Adrenal gland (tissue), 12 donors: ENCODE measurements around the gene ADSL. TPM values are rescaled to one million over a fixed set of nuclear protein-coding genes. Genes with fewer than 3 reads are reported as not detected.
A peak's percentile ranks its signal among the peaks of the same experiment; 100 is the strongest.
"Not testable (repeated sequence)": the region's sequence is repeated elsewhere in the genome, so short reads cannot be mapped to it uniquely, and the experiment has no call there.

Source experiments
- DNase-seq, 7 donors: peaks; one replicate each; pipeline ENCODE4 v3.0.0-alpha.2; 2019 to 2020
- H3K27ac ChIP-seq, 5 donors: fragments of 200-600 bp; sonication (generic) in 4 of 5; 1 replicate in 3 of 5; 2 replicates in 2 of 5; pipeline versions ENCODE4 v1.5.1 to v1.8.0; 2016 to 2020; ENCODE audit warnings: mild to moderate bottlenecking in 1 of 5
- H3K27me3 ChIP-seq: fragments of 200-600 bp; 2 replicates; pipeline ENCODE4 v1.8.0; 2021
- H3K36me3 ChIP-seq, 2 donors: fragments of 200-600 bp; replicated peaks in 1 of 2; 1 replicate in 1 of 2; 2 replicates in 1 of 2; pipeline versions ENCODE4 v1.5.1 to v1.8.0; 2018 to 2022
- H3K4me1 ChIP-seq, 2 donors: fragments of 200-600 bp; replicated peaks in 1 of 2; 1 replicate in 1 of 2; 2 replicates in 1 of 2; pipeline versions ENCODE4 v1.5.1 to v1.8.0; 2018 to 2021
- H3K4me3 ChIP-seq, 4 donors: fragments of 200-600 bp; sonication (generic) in 3 of 4; one replicate each; pipeline ENCODE4 v1.5.1; 2016 to 2018
- H3K9me3 ChIP-seq, 3 donors: fragments of 200-600 bp; sonication (generic) in 1 of 3; replicated peaks in 1 of 3; 1 replicate in 2 of 3; 2 replicates in 1 of 3; pipeline versions ENCODE4 v1.5.1 to v1.8.0; 2016 to 2021
- POLR2A ChIP-seq, 2 donors: fragments of 450-650 bp; IDR thresholded peaks; one replicate each; pipeline ENCODE4 v1.6.1; 2017; ENCODE audit warnings: antibody characterized with exemption in 2 of 2, mild to moderate bottlenecking in 2 of 2, moderate library complexity in 1 of 2
- whole genome bisulfite sequencing, 4 donors: extraction: QIAGEN DNeasy Blood & Tissue Kit in 2 of 4; methylation state at CpG; one replicate each; pipeline versions ENCODE4 v1.1.5 to v1.1.7; 2013 to 2017; 5-methylcytosine and 5-hydroxymethylcytosine counted together
- intact Hi-C, 2 donors: fragments of 100-400 bp; cut with DNase I; formaldehyde crosslinking; loops; one replicate each; pipeline versions ENCODE4 v1.14.1 to v1.15.0; 2022 to 2023
- polyA plus RNA-seq, 3 donors: library from polyadenylated mRNA; stranded (reverse); fragments of 200-250 nt in 2 of 3; fragments of 350-450 nt in 1 of 3; fragmentation: Illumina TruSeq in 1 of 3; extraction: RNeasy Lipid Tissue Mini Kit (QIAGEN cat#74804) in 1 of 3; gene quantifications; one replicate each; pipeline ENCODE4 v1.2.3, GENCODE V29; 2013 to 2014
- total RNA-seq, 9 donors: library from RNA; depleted of rRNA in 4 of 9; stranded (reverse); fragments of >200 nt in 4 of 9; fragments of 120-200 nt in 1 of 9; fragmentation: NEBNext Ultra II Directional in 1 of 9; extraction: Animal tissue kit (Norgen Biotek cat#: 25700) in 1 of 9; gene quantifications; one replicate each; pipeline versions ENCODE4 v1.1.0 to v1.2.4, GENCODE V29; 2013 to 2023
- TF ChIP-seq, protein P1 (sequence below), 6 experiments: fragments of 450-650 bp in 4 of 6; fragments of 200-600 bp in 2 of 6; sonication (generic) in 1 of 6; IDR thresholded peaks; 1 replicate in 5 of 6; 2 replicates in 1 of 6; pipeline versions ENCODE4 v1.5.1 to v1.8.0; 2016 to 2021; ENCODE audit warnings: antibody characterized with exemption in 6 of 6, mild to moderate bottlenecking in 2 of 6, moderate library complexity in 1 of 6
- donor health status: healthy with polysubstance abuse.
- donor health status: Bipolar disorder and iron deficiency.
- donor health status: DM: yes; HTN: yes; CAD: no.
- donor health status: DM: no; HTN: no; CAD: no.
- donor health status: DM: no; HTN: no; CAD: no.
- donor health status: DM: yes; HTN: yes; CAD: no.

ADSL gene
- total and polyA plus RNA-seq, 12 donors, result 26.8 to 107 (median 57.5) TPM

DNA sequence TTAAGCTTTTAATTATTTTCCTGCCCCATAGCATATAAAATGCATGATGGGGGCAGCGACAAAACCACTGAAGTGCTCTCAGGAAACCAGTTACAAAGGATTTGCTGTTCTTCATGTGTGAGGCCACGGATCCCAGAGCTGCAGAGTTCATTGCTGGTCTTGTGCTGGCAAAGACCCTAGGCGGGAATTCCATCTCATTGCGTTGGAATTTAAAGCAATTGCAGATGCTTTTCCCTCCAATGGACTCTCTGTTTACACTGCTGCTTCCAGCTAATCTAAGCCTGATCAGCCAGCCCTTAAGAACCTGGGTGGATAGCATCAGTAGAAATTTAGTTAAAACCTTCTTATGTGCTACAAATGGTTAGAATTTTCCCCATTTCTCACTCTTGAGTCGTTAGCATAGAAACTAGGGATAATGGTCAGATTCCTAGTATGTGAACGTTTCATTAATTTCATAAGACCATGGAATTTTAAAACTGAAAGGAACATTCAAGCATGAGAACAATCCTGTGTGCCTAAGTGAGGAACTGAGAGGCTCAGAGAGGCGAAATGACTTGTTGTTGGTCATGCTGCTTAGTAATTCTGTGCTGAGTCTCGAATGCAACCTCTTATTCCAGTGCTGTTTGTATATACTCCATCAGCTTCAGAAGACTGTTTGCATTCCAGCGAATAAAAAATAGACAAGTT, 36.1 kb upstream of the ADSL start:
- no peak overlapping the region for H3K4me3 ChIP-seq
- DNase-seq, result no peak
- H3K9me3 ChIP-seq, result no peaks in the 10 kb centered on the region
- no peaks in the 10 kb centered on the region for H3K27me3 ChIP-seq
- peak overlapping the region in 1 of 5 donors; percentile 37 for H3K27ac ChIP-seq
- no peak for TF ChIP-seq POLR2A (IDR thresholded peaks at IDR 0.05)
- TF ChIP-seq, protein P1, sequence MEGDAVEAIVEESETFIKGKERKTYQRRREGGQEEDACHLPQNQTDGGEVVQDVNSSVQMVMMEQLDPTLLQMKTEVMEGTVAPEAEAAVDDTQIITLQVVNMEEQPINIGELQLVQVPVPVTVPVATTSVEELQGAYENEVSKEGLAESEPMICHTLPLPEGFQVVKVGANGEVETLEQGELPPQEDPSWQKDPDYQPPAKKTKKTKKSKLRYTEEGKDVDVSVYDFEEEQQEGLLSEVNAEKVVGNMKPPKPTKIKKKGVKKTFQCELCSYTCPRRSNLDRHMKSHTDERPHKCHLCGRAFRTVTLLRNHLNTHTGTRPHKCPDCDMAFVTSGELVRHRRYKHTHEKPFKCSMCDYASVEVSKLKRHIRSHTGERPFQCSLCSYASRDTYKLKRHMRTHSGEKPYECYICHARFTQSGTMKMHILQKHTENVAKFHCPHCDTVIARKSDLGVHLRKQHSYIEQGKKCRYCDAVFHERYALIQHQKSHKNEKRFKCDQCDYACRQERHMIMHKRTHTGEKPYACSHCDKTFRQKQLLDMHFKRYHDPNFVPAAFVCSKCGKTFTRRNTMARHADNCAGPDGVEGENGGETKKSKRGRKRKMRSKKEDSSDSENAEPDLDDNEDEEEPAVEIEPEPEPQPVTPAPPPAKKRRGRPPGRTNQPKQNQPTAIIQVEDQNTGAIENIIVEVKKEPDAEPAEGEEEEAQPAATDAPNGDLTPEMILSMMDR (IDR thresholded peaks at IDR 0.05), result no peak
- peaks cover 0 to 6% of the 10 kb centered on the region in 2 donors for H3K4me1 ChIP-seq
- WGBS, 4 donors, result 69 to 79% (median 73%) methylated on average over 9 of the region's 9 CpGs
- peaks cover 0 to 70% of the 10 kb centered on the region in 2 donors for H3K36me3 ChIP-seq
- intact Hi-C loops, result no loop called here

DNA sequence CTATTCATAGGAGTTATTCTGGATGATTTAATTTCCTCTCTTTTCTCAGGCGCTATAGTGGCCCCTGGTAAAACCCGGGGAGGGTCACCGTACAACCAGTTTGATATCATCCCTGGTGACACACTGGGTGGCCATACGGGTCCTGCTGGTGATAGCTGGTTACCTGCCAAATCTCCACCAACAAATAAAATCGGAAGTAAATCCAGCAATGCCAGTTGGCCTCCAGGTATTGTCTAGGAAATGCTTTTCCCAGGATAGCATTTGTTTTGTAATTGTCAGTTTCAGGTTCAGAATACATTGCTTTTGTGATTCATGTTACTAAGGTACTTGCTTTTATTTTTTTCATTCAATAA, 35.6 kb upstream of the ADSL start:
- intact Hi-C loops, result no loop called here
- H3K36me3 ChIP-seq, result peaks cover 0 to 76% of the 10 kb centered on the region in 2 donors
- no peak overlapping the region for H3K4me3 ChIP-seq
- TF ChIP-seq POLR2A (IDR thresholded peaks at IDR 0.05), result no peak
- TF ChIP-seq, protein P1 (IDR thresholded peaks at IDR 0.05), result no peak
- DNase-seq, result no peak
- H3K27me3 ChIP-seq, result no peaks in the 10 kb centered on the region
- H3K27ac ChIP-seq, result peak overlapping the region in 1 of 5 donors; percentile 37
- H3K9me3 ChIP-seq, result no peaks in the 10 kb centered on the region
- WGBS, 4 donors, result 67 to 83% (median 81%) methylated on average over 5 of the region's 5 CpGs
- H3K4me1 ChIP-seq, result peaks cover 0 to 6% of the 10 kb centered on the region in 2 donors

DNA sequence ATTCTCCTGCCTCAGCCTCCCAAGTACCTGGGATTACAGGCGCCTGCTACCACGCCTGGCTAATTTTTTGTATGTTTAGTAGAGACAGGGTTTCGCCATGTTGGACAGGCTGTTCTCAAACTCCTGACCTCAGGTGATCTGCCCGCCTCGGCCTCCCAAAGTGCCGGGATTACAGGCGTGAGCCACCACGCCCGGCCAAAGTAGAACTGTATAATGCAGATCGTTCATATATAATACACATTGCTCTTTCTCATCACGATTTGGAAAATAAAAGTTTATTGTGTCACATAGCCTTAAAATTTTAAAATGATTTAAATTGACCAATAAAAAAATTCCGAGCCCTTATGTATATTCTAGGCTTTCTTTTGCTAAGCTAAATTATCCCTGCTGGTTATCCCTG, 34.7 kb upstream of the ADSL start:
- peaks cover 0 to 85% of the 10 kb centered on the region in 2 donors for H3K36me3 ChIP-seq
- H3K27ac ChIP-seq, DNase-seq, H3K4me1 ChIP-seq, H3K9me3 ChIP-seq, intact Hi-C loops, H3K27me3 ChIP-seq, H3K4me3 ChIP-seq: not testable (repeated sequence)
- WGBS, 4 donors, result 95 to 98% (median 96%) methylated on average over 12 of the region's 12 CpGs

DNA sequence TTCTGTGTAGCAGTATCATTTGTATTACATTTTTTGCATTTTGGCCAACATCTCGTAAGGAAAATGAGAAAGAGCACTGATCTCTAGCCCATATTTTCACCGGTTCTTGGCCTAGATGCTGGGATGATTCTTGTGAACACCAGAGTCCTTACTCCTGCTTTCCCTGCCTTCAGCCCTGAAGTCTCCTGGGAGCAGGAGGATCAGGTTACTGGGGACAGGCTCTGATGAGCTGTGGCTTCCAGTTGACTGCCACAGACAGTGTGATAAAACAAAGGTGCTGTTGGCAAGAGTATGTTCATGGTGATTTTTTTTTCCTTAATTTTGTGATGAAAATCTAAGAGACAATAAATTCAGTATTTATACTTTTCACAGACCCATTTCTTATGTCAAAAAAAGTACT, 34.2 kb upstream of the ADSL start:
- H3K27ac ChIP-seq, result peak overlapping the region in 2 of 5 donors; percentile 19 to 65
- peaks cover 0 to 6% of the 10 kb centered on the region in 2 donors for H3K4me1 ChIP-seq
- intact Hi-C loops, result no loop called here
- H3K27me3 ChIP-seq, result no peaks in the 10 kb centered on the region
- no peaks in the 10 kb centered on the region for H3K9me3 ChIP-seq
- TF ChIP-seq POLR2A (IDR thresholded peaks at IDR 0.05), result no peak
- TF ChIP-seq, protein P1 (IDR thresholded peaks at IDR 0.05), result no peak
- no peak overlapping the region for H3K4me3 ChIP-seq
- WGBS, 4 donors, result 83 to 96% (median 93%) methylated on average over 2 of the region's 2 CpGs
- H3K36me3 ChIP-seq, result peaks cover 0 to 88% of the 10 kb centered on the region in 2 donors
- DNase-seq, result no peak

DNA sequence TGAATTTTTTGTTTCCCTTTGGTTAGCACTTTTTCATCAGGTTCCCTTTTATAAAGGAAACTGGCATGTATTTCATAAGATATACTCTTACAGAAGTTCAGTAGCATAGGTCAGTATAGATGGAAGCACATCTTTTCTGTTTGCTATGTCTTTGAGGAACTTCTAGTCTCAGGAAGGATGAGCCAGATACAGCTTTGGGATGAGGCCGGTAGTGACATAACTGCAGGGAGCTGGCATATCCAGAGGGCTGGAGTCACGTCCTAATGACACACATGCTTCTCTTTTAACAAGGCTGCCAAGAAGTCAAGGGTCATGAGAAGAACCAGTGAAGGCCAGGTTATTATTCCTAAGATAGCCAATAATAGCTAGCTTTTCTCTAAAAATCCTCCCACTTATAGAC, 33.3 kb upstream of the ADSL start:
- intact Hi-C loops, result no loop called here
- peaks cover 0 to 6% of the 10 kb centered on the region in 2 donors for H3K4me1 ChIP-seq
- TF ChIP-seq POLR2A (IDR thresholded peaks at IDR 0.05), result no peak
- TF ChIP-seq, protein P1 (IDR thresholded peaks at IDR 0.05), result no peak
- H3K4me3 ChIP-seq, result no peak overlapping the region
- peaks cover 0 to 88% of the 10 kb centered on the region in 2 donors for H3K36me3 ChIP-seq
- 13 to 25% (median 14%) methylated on average over 2 of the region's 2 CpGs for WGBS, 4 donors
- DNase-seq, result peak; percentile 43 to 85 (median 72)
- peak overlapping the region in 3 of 5 donors; percentile 19 to 65 (median 36) for H3K27ac ChIP-seq
- H3K27me3 ChIP-seq, result no peaks in the 10 kb centered on the region
- H3K9me3 ChIP-seq, result no peaks in the 10 kb centered on the region
